HepG2 (cell line): Measurements from ENCODE around the gene SMIM24. TPM values are rescaled to one million over a fixed set of nuclear protein-coding genes. Genes with fewer than 3 reads are reported as not detected.

ENCODE experiments used
- ATAC-seq: fragments of 200-7000 bp; cut with Tn5 transposase; 3 replicates; pipeline ENCODE4 v1.9.1; 2020; ENCODE audit warnings: mild to moderate bottlenecking, moderate library complexity
- BruUV-seq: library from RNA; stranded (reverse); fragments of 400-500 nt; replicated peaks from 2 replicates; lab custom pipeline; 2021; lab: Mats Ljungman, UMichigan
- CTCF ChIA-PET: fragments of 300-600 bp; formaldehyde crosslinking; extraction: SDS; loops from one replicate; lab custom pipeline; 2021; ENCODE audit warnings: low total read pairs, inconsistent platforms, low intra/inter-chr PET ratio; lab: Yijun Ruan, JAX
- POLR2A ChIA-PET: fragments of 350-600 bp; sonication (Branson Sonifier 250); formaldehyde crosslinking; loops from one replicate; lab custom pipeline; 2020; ENCODE audit warnings: antibody characterized with exemption, inconsistent platforms; lab: Yijun Ruan, JAX
- DNase-seq: peaks from one replicate; pipeline ENCODE4 v3.0.0-alpha.2; 2015; ENCODE audit warnings: low spot score
- FAIRE-seq: peaks from 3 replicates; lab custom pipeline; 2011; peaks lifted over from hg19 to GRCh38; lab: Jason Lieb, UNC
- H2AFZ ChIP-seq: one replicate; pipeline ENCODE4 v1.6.1; 2011; ENCODE audit warnings: low read length, inconsistent platforms
- H3K27ac ChIP-seq: fragments of 300-600 bp; 3 replicates; pipeline ENCODE4 v1.8.0; 2011; ENCODE audit warnings: mixed run types, mild to moderate bottlenecking, mixed read lengths, low read length, inconsistent platforms; ENCODE audit not compliant: insufficient read depth; ENCODE audit errors: extremely low read length
- H3K27me3 ChIP-seq, 2 experiments: fragments of 200-600 bp in 1 of 2; 2 replicates in 1 of 2; 3 replicates in 1 of 2; pipeline versions ENCODE4 v1.6.0 to v1.8.0; 2011; ENCODE audit warnings: low read length in 2 of 2, mild to moderate bottlenecking in 2 of 2, moderate library complexity in 2 of 2, inconsistent platforms in 1 of 2; ENCODE audit not compliant: insufficient read depth in 2 of 2, control insufficient read depth in 1 of 2
- H3K36me3 ChIP-seq, 2 experiments: fragments of 200-600 bp in 1 of 2; replicated peaks in 1 of 2; 2 replicates in 1 of 2; 3 replicates in 1 of 2; pipeline versions ENCODE4 v1.5.1 to v1.8.0; 2011; ENCODE audit warnings: low read length in 2 of 2, inconsistent platforms in 1 of 2; ENCODE audit not compliant: insufficient read depth in 2 of 2, control insufficient read depth in 1 of 2
- H3K4me1 ChIP-seq: 2 replicates; pipeline ENCODE4 v1.5.1; 2012; ENCODE audit warnings: low read length, inconsistent platforms; ENCODE audit not compliant: insufficient read depth
- H3K4me2 ChIP-seq: 2 replicates; pipeline ENCODE4 v1.6.0; 2011; ENCODE audit warnings: low read depth, low read length, inconsistent platforms
- H3K4me3 ChIP-seq, 3 experiments: fragments of 200-600 bp in 1 of 3; sonication (generic), shearing (Covaris generic) in 1 of 3; replicated peaks in 1 of 3; 2 replicates each; pipeline ENCODE4 v1.5.1; 2011 to 2016; ENCODE audit warnings: low read length in 3 of 3, inconsistent platforms in 2 of 3, low read depth in 2 of 3, mild to moderate bottlenecking in 2 of 3, control low read depth in 1 of 3, mixed read lengths in 1 of 3; ENCODE audit not compliant: insufficient read depth in 1 of 3
- H3K79me2 ChIP-seq: one replicate; pipeline ENCODE4 v1.6.1; 2011; ENCODE audit warnings: low read length, inconsistent platforms; ENCODE audit not compliant: insufficient read depth
- H3K9ac ChIP-seq: 2 replicates; pipeline ENCODE4 v1.6.0; 2011; ENCODE audit warnings: mild to moderate bottlenecking, low read depth, low read length, inconsistent platforms; ENCODE audit not compliant: insufficient read depth
- H3K9me3 ChIP-seq: 2 replicates; pipeline ENCODE4 v1.5.1; 2012; ENCODE audit warnings: mild to moderate bottlenecking, low read length
- H4K20me1 ChIP-seq: 2 replicates; pipeline ENCODE4 v1.6.0; 2011; ENCODE audit warnings: inconsistent platforms, mild to moderate bottlenecking, low read length, moderate library complexity; ENCODE audit not compliant: insufficient read depth
- KLF16 ChIP-seq, 2 experiments: sonication (generic) in 1 of 2; formaldehyde crosslinking in 1 of 2; IDR thresholded peaks; 2 replicates each; pipeline versions ENCODE4 v1.6.1 to v1.8.0; 2016 to 2023; ENCODE audit warnings: missing genetic modification reagents in 2 of 2, missing compliant biosample characterization in 1 of 2
- REPIN1 ChIP-seq: sonication (generic); formaldehyde crosslinking; IDR thresholded peaks from 2 replicates; pipeline ENCODE4 v1.8.0; 2022; ENCODE audit warnings: missing genetic modification reagents, low read depth, mild to moderate bottlenecking, borderline replicate concordance
- SMARCC2 ChIP-seq: fragments of 450-650 bp; IDR thresholded peaks from 2 replicates; pipeline ENCODE4 v1.6.1; 2017; ENCODE audit warnings: antibody characterized with exemption, mild to moderate bottlenecking
- ZNF20 ChIP-seq: sonication (generic); formaldehyde crosslinking; IDR thresholded peaks from 2 replicates; pipeline ENCODE4 v1.4.0; 2020; ENCODE audit warnings: mild to moderate bottlenecking, moderate library complexity, missing genetic modification reagents
- ZNF574 ChIP-seq: sonication (generic); formaldehyde crosslinking; IDR thresholded peaks from 2 replicates; pipeline ENCODE4 v1.4.0; 2020; ENCODE audit warnings: missing genetic modification reagents
- WGBS: methylation state at CpG from one replicate; pipeline ENCODE4 v1.1.6; 2017; ENCODE audit warnings: low lambda C conversion rate; 5-methylcytosine and 5-hydroxymethylcytosine counted together
- in situ Hi-C: cut with HindIII; loops from 2 replicates; pipeline ENCODE4 v1.10.0; 2017; ENCODE audit warnings: low pct_unique_long_range_greater_than_20kb; ENCODE audit not compliant: extremely low pct_ligation_motif_present
- intact Hi-C: fragments of 100-400 bp; cut with micrococcal nuclease; formaldehyde crosslinking; loops from one replicate; pipeline ENCODE4 v1.10.0; 2022; ENCODE audit not compliant: unreplicated experiment
- polyA plus RNA-seq, 8 experiments: library from polyadenylated mRNA; depleted of rRNA in 3 of 8; stranded (reverse) in 7 of 8; unstranded in 1 of 8; fragments of >200 nt; fragmentation: Illumina TruSeq in 4 of 8; extraction: Trizol in 4 of 8; gene quantifications; 2 replicates each; pipeline versions ENCODE4 v1.2.1 to v1.2.3, GENCODE V29; 2011 to 2016; ENCODE audit warnings: low read depth in 4 of 8, missing spikeins in 1 of 8, mixed read lengths in 1 of 8; ENCODE audit not compliant: insufficient read depth in 1 of 8
- total RNA-seq, 5 experiments: library from RNA; depleted of rRNA; stranded (reverse); fragments of >200 nt; fragmentation: Illumina TruSeq; extraction: Trizol; gene quantifications; 2 replicates each; pipeline ENCODE4 v1.2.3, GENCODE V29; 2016; ENCODE audit warnings: low read depth in 1 of 5

Gene SMIM24
- total and polyA plus RNA-seq, 2 of the 13 experiments (the other 11 are each of a cell fraction or from before 2014, with no cell fraction given): 11.2 to 70.6 TPM

GRCh38 chr19:3493651-3494050 lies 13.3 kb upstream of the SMIM24 start (continued):
- no peak for TF ChIP-seq SMARCC2
- TF ChIP-seq, all 625 proteins: peak for 0

GRCh38 chr19:3492919-3493318 lies 12.6 kb upstream of the SMIM24 start:
- H3K9ac ChIP-seq: no peak overlapping the region
- no peak for TF ChIP-seq KLF16 (CRISPR knock-in tag; IDR thresholded peaks at IDR 0.05)
- no peak for TF ChIP-seq ZNF20 (CRISPR knock-in tag)
- no peak for TF ChIP-seq ZNF574 (CRISPR knock-in tag)
- TF ChIP-seq REPIN1: no peak
- no peak overlapping the region for H3K4me2 ChIP-seq
- BruUV-seq: no TSS peak
- peaks cover 11 to 50% of the 10 kb centered on the region in 2 experiments; a peak in 4 of 5 replicates for H3K36me3 ChIP-seq
- H3K4me3 ChIP-seq: no peak overlapping the region
- intact Hi-C loops: no loop called here
- CTCF ChIA-PET: no interaction called here
- peaks cover 4% of the 10 kb centered on the region for H3K4me1 ChIP-seq
- ATAC-seq (no peak), FAIRE-seq (no peak), DNase-seq (no peak)
- POLR2A ChIA-PET: no interaction called here
- H4K20me1 ChIP-seq: no peaks in the 10 kb centered on the region
- 96% methylated on average over 16 of the region's 16 CpGs for WGBS
- H3K27me3 ChIP-seq: no peaks in the 10 kb centered on the region; a peak in 1 of 5 replicates
- no peaks in the 10 kb centered on the region for H3K9me3 ChIP-seq
- peaks cover 7% of the 10 kb centered on the region for H3K79me2 ChIP-seq
- no peak overlapping the region for H2AFZ ChIP-seq
- in situ Hi-C loops: no loop called here
- no peak overlapping the region for H3K27ac ChIP-seq
